WERI-Rb-1 (cell line): ENCODE data around the gene NTRK1.

Experiments used
- DNase-seq: peaks from one replicate; pipeline ENCODE4 v3.0.0-alpha.2; 2020
- H3K27ac ChIP-seq: fragments of 250-450 bp; sonication (Bioruptor Pico); 2 replicates; pipeline ENCODE4 v1.5.1; 2020; ENCODE audit warnings: mild to moderate bottlenecking, moderate library complexity
- H3K27me3 ChIP-seq: fragments of 250-450 bp; sonication (Bioruptor Pico); 2 replicates; pipeline ENCODE4 v1.5.1; 2021; ENCODE audit warnings: mild to moderate bottlenecking, low read depth, moderate library complexity; ENCODE audit not compliant: insufficient read depth, severe bottlenecking
- H3K36me3 ChIP-seq: fragments of 250-450 bp; sonication (Bioruptor Pico); 2 replicates; pipeline ENCODE4 v1.5.1; 2020; ENCODE audit warnings: mild to moderate bottlenecking, moderate library complexity
- H3K4me3 ChIP-seq: 2 replicates; pipeline ENCODE4 v1.5.1; 2011; ENCODE audit warnings: low read depth, mild to moderate bottlenecking, control low read depth, low read length
- H3K9me3 ChIP-seq: fragments of 250-450 bp; sonication (Bioruptor Pico); 2 replicates; pipeline ENCODE4 v1.5.1; 2021; ENCODE audit warnings: mild to moderate bottlenecking, moderate library complexity; ENCODE audit not compliant: severe bottlenecking
- CTCF ChIP-seq: IDR thresholded peaks from 2 replicates; pipeline ENCODE4 v1.5.1; 2011; ENCODE audit warnings: low read depth, mild to moderate bottlenecking, control low read depth, inconsistent platforms, low read length

The NTRK1 gene

GRCh38 chr1:156853761-156854160 lies 6.9 kb upstream of the NTRK1 start:
- Histone ChIP-seq H3K9me3 (no peaks in the 10 kb centered on the region), H3K36me3 (no peaks in the 10 kb centered on the region), H3K27ac (no peak overlapping the region), H3K27me3 (no peaks in the 10 kb centered on the region), H3K4me3 (no peak overlapping the region)
- no peak for TF ChIP-seq CTCF
- DNase-seq = no peak

GRCh38 chr1:156854634-156855033 lies 6.0 kb upstream of the NTRK1 start:
- TF ChIP-seq CTCF = peak; percentile 36; the same call in 1 of the 2 replicates
- DNase-seq = no peak
- Histone ChIP-seq H3K9me3 (no peaks in the 10 kb centered on the region), H3K27ac (no peak overlapping the region), H3K27me3 (no peaks in the 10 kb centered on the region), H3K4me3 (no peak overlapping the region), H3K36me3 (no peaks in the 10 kb centered on the region)

- no peak overlapping the region for H3K27ac ChIP-seq
- no peak overlapping the region for H3K4me3 ChIP-seq
- DNase-seq = no peak
- no peaks in the 10 kb centered on the region for H3K36me3 ChIP-seq
- no peaks in the 10 kb centered on the region for H3K27me3 ChIP-seq
- TF ChIP-seq CTCF = no peak
- no peaks in the 10 kb centered on the region for H3K9me3 ChIP-seq
Observed at GRCh38 chr1:156856282-156856785, 4.3 kb upstream of the NTRK1 start.

GRCh38 chr1:156857532-156857931 lies 3.1 kb upstream of the NTRK1 start:
- DNase-seq = no peak
- no peaks in the 10 kb centered on the region for H3K9me3 ChIP-seq
- TF ChIP-seq CTCF = no peak
- H3K4me3 ChIP-seq = no peak overlapping the region
- no peaks in the 10 kb centered on the region for H3K27me3 ChIP-seq
- H3K36me3 ChIP-seq = no peaks in the 10 kb centered on the region
- no peak overlapping the region for H3K27ac ChIP-seq

GRCh38 chr1:156858555-156858956 lies 2.1 kb upstream of the NTRK1 start:
- Histone ChIP-seq H3K9me3 (no peaks in the 10 kb centered on the region), H3K27ac (no peak overlapping the region), H3K27me3 (no peaks in the 10 kb centered on the region), H3K36me3 (no peaks in the 10 kb centered on the region), H3K4me3 (no peak overlapping the region)
- DNase-seq = no peak
- no peak for TF ChIP-seq CTCF

GRCh38 chr1:156858959-156859522 lies 1.6 kb upstream of the NTRK1 start, which contains the start of gene INSRR:
INSRR (minus strand) TSS chr1:156859117; CDS start chr1:156858621, 496 bp downstream.
- peak within 1 kb of the TSS; percentile 70 for H3K4me3 ChIP-seq
- H3K36me3 ChIP-seq = no peaks in the 10 kb centered on the region
- TF ChIP-seq CTCF = no peak
- H3K27me3 ChIP-seq = no peaks in the 10 kb centered on the region
- peak within 1 kb of the TSS; percentile 43 for H3K27ac ChIP-seq
- no peaks in the 10 kb centered on the region for H3K9me3 ChIP-seq
- no peak for DNase-seq
